WI38 (cell line): ENCODE data around the gene ITCH.
"Not testable (repeated sequence)": the region's sequence is repeated elsewhere in the genome, so short reads cannot be mapped to it uniquely, and the experiment has no call there.

ENCODE experiments used
- H3K4me3 ChIP-seq: 2 replicates; pipeline ENCODE4 v1.5.1; 2011; ENCODE audit warnings: low read depth, mild to moderate bottlenecking, control low read depth, low read length
- CTCF ChIP-seq: IDR thresholded peaks from 2 replicates; pipeline ENCODE4 v1.5.1; 2012; ENCODE audit warnings: low read depth, mild to moderate bottlenecking, control low read depth, low read length

ITCH gene

GRCh38 chr20:34427784-34428183 lies 64.7 kb downstream of the ITCH start:
- TF ChIP-seq CTCF = no peak
- no peak overlapping the region for H3K4me3 ChIP-seq

DNA sequence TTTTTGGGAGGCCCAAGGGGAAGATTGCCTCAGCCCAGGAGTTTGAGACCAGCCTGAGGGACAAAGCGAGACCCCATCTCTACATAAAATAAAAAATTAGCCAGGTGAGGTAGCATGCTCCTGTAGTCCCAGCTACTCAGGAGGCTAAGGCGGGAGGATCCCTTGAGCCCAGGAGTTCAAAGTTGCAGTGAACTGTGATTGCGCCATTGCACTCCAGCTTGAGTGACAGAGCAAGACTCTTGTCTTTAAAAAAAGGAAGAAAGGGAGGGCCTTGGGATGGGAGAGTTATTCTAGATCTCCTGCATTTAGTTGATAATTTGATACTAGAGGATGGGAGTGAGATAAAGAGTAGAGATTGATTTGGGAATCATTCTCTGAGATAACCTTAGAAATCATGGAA lies 68.1 kb downstream of the ITCH start:
- TF ChIP-seq CTCF = no peak

GRCh38 chr20:34432663-34433062 lies 69.6 kb downstream of the ITCH start:
- not testable (repeated sequence) for H3K4me3 ChIP-seq

More for the DNA sequence above, 68.1 kb downstream of the ITCH start:
- no peak overlapping the region for H3K4me3 ChIP-seq

DNA sequence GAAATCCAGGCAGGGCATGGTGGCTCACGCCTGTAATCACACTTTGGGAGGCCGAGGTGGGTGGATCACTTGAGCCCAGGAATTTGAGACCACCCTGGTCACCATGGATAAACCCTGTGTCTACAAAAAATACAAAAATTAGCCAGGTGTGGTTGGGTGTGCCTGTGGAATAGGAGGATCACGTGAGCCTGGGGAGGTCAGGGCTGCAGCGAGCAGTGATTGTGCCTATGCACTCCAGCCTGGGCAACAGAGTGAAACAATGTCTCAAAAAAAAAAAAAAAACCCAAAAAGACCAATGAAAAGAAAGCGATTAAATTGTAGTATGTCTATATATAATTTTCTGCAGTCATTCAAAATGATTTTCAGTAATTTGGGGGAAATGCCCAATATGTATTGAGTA lies 70.3 kb downstream of the ITCH start:
- no peak for TF ChIP-seq CTCF
- H3K4me3 ChIP-seq = no peak overlapping the region

GRCh38 chr20:34435589-34435988 lies 72.5 kb downstream of the ITCH start:
- TF ChIP-seq CTCF = no peak
- no peak overlapping the region for H3K4me3 ChIP-seq

- TF ChIP-seq CTCF = no peak
- H3K4me3 ChIP-seq = no peak overlapping the region
These were observed 74.4 kb downstream of the ITCH start for GRCh38 chr20:34437330-34437986.

- no peak overlapping the region for H3K4me3 ChIP-seq
- TF ChIP-seq CTCF = no peak
These were observed 76.1 kb downstream of the ITCH start for GRCh38 chr20:34439168-34439567.

GRCh38 chr20:34441423-34441822 lies 78.3 kb downstream of the ITCH start:
- H3K4me3 ChIP-seq = not testable (repeated sequence)
